DND-41 (cell line): ENCODE data around the gene TTBK1.

ENCODE experiments used
- CTCF ChIP-seq: IDR thresholded peaks from 2 replicates; pipeline ENCODE4 v1.5.1; 2012; ENCODE audit warnings: borderline replicate concordance, low read length, moderate library complexity, mild to moderate bottlenecking; ENCODE audit not compliant: poor library complexity, severe bottlenecking; ENCODE audit errors: extremely low read depth
- EZH2 ChIP-seq: IDR thresholded peaks from 3 replicates; pipeline ENCODE4 v1.6.1; 2012; ENCODE audit warnings: borderline replicate concordance, low read depth, mild to moderate bottlenecking, moderate library complexity, low read length, inconsistent platforms; ENCODE audit not compliant: severe bottlenecking

- no peak for TF ChIP-seq CTCF
- no peak for TF ChIP-seq EZH2
These were observed 38.8 kb downstream of the TTBK1 start for GRCh38 chr6:43282060-43282459.
